Measurements from ENCODE around the gene FAM161B. TPM values are rescaled to one million over a fixed set of nuclear protein-coding genes. Genes with fewer than 3 reads are reported as not detected.

FAM161B gene
- total and polyA plus RNA-seq, 2 of the 13 experiments (the other 11 are each of a cell fraction or from before 2014, with no cell fraction given) = 1.6 to 2.0 TPM

DNA sequence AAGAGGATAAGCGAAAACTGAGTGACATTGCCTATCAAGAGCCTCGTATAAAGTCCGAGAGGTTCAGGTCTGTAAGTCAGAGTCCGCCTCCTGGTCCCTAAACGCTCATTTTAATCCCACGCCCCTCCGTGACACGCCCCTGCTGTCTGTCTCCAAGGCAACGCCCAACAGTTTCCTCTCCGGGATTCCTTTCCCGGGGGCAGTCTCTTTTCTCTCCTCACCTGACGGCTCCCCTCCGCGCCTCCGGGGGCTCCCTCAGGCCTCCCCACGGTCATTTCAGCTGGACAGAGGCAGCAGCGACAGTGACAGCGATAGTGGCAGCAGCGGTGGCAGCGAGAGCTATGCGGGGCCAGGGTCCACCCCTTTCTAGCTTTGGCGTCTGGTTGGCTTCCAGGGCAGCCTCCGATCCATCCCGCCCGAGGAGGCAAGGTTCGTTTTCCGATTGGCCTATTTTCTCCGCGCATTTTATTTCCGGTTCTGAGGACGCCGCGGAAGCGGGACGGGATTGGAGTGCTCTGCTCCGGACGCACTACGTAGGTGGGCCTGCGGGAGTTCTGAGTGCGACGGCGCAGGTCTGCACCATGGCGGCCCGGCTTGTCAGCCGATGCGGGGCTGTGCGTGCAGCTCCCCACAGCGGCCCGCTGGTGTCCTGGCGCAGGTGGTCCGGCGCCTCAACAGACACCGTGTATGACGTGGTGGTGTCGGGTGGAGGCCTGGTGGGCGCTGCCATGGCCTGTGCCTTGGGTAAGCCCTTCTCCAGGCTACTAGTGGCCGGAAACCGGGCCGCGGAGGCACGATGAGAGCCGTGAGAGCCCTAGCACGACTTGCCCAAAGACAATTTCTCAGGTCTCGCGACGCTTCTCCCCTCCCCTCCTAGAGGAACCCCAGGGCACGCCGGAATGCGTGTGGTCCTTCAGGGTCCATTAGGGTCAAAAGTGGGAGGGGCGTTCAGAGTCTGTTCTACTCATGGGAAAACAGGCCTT lies at the start of gene FAM161B, which contains the start of gene COQ6 (continued):
- TF ChIP-seq, protein P1, sequence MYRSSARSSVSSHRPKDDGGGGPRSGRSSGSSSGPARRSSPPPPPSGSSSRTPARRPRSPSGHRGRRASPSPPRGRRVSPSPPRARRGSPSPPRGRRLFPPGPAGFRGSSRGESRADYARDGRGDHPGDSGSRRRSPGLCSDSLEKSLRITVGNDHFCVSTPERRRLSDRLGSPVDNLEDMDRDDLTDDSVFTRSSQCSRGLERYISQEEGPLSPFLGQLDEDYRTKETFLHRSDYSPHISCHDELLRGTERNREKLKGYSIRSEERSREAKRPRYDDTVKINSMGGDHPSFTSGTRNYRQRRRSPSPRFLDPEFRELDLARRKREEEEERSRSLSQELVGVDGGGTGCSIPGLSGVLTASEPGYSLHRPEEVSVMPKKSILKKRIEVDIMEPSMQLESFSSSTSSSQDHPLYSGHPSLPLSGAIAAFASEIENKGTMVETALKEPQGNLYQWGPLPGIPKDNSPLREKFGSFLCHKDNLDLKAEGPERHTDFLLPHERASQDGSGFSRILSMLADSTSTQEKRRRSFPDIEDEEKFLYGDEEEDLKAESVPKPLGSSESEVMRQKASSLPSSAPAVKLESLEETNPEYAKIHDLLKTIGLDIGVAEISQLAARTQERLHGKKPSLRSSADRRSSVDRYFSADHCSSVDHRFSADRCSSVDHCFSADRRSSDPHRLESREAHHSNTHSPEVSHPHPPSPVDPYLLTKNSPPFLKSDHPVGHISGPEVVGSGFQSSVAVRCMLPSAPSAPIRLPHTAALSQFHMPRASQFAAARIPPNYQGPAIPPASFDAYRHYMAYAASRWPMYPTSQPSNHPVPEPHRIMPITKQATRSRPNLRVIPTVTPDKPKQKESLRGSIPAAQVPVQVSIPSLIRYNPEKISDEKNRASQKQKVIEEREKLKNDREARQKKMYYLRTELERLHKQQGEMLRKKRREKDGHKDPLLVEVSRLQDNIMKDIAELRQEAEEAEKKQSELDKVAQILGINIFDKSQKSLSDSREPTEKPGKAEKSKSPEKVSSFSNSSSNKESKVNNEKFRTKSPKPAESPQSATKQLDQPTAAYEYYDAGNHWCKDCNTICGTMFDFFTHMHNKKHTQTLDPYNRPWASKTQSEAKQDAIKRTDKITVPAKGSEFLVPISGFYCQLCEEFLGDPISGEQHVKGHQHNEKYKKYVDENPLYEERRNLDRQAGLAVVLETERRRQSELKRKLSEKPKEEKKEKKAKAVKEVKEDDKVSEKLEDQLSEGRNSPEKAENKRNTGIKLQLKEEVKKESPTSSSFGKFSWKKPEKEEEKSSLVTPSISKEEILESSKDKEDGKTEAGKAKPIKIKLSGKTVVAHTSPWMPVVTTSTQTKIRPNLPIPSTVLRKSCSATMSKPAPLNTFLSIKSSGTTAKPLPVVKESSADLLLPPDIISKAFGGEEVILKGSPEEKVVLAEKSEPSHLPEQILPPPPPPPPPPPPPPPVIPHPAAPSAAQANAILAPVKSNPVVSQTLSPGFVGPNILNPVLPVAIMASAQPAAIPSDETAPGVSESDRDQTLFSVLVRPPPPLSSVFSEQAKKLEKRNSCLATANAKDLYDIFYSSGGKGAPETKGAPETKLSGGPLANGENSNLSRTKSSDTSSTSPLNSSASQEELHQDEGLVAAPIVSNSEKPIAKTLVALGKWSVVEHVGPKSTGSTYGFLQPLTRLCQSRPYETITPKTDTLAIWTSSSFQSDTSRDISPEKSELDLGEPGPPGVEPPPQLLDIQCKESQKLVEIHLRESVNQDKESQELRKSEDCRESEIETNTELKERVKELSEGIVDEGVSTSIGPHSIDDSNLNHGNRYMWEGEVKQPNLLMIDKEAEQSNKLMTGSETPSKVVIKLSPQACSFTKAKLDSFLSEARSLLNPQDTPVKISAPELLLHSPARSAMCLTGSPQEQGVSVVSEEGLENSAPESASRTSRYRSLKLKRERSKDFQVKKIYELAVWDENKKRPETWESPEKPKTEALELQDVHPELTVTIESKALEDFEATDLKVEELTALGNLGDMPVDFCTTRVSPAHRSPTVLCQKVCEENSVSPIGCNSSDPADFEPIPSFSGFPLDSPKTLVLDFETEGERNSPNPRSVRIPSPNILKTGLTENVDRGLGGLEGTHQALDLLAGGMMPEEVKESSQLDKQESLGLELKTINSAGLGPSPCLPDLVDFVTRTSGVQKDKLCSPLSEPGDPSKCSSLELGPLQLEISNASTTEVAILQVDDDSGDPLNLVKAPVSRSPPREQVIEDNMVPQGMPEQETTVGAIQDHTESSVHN (CRISPR knock-in tag; IDR thresholded peaks at IDR 0.05) = no peak
- TF ChIP-seq HNRNPH1 (optimal IDR thresholded peaks at IDR 0.05; ENCODE audit: low read depth, low read length) (no peak), ZNF44 (CRISPR knock-in tag; IDR thresholded peaks at IDR 0.05) (0 out of 2 replicates have a peak, but pooled peaks have one; percentile 18), HMG20A (CRISPR knock-in tag; IDR thresholded peaks at IDR 0.05; ENCODE audit: borderline replicate concordance) (no peak; the same call in 1 of the 2 replicates), ZNF772 (CRISPR knock-in tag; IDR thresholded peaks at IDR 0.05) (peak; percentile 86; the same call in 1 of the 2 replicates), NCOA1 (CRISPR knock-in tag; IDR thresholded peaks at IDR 0.05) (peak; percentile 79; the same call in 1 of the 2 replicates), ZNF670 (CRISPR knock-in tag; IDR thresholded peaks at IDR 0.05; ENCODE audit: borderline replicate concordance) (peak; percentile 57; the same call in 1 of the 2 replicates), ZBTB7A (CRISPR knock-in tag; IDR thresholded peaks at IDR 0.05) (no peak; the same call in 1 of the 2 replicates), ARNT2 (CRISPR knock-in tag; IDR thresholded peaks at IDR 0.05; ENCODE audit: low read depth) (peak; percentile 85), MTA3 (CRISPR knock-in tag; IDR thresholded peaks at IDR 0.05) (no peak), SMYD3 (CRISPR knock-in tag; IDR thresholded peaks at IDR 0.05) (peak; percentile 79; the same call in 1 of the 2 replicates), ZNF382 (CRISPR knock-in tag; IDR thresholded peaks at IDR 0.05; ENCODE audit: borderline replicate concordance) (no peak), SMAD3 (CRISPR knock-in tag; IDR thresholded peaks at IDR 0.05) (peak; percentile 63; the same call in 1 of the 2 replicates), CCDC6 (CRISPR knock-in tag; IDR thresholded peaks at IDR 0.05) (no peak; the same call in 1 of the 2 replicates), ZNF75D (CRISPR knock-in tag; IDR thresholded peaks at IDR 0.05; ENCODE audit: borderline replicate concordance) (no peak)
- TF ChIP-seq, protein P2, sequence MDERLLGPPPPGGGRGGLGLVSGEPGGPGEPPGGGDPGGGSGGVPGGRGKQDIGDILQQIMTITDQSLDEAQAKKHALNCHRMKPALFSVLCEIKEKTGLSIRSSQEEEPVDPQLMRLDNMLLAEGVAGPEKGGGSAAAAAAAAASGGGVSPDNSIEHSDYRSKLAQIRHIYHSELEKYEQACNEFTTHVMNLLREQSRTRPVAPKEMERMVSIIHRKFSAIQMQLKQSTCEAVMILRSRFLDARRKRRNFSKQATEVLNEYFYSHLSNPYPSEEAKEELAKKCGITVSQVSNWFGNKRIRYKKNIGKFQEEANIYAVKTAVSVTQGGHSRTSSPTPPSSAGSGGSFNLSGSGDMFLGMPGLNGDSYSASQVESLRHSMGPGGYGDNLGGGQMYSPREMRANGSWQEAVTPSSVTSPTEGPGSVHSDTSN (CRISPR knock-in tag; IDR thresholded peaks at IDR 0.05) = no peak
- TF ChIP-seq, protein P3, sequence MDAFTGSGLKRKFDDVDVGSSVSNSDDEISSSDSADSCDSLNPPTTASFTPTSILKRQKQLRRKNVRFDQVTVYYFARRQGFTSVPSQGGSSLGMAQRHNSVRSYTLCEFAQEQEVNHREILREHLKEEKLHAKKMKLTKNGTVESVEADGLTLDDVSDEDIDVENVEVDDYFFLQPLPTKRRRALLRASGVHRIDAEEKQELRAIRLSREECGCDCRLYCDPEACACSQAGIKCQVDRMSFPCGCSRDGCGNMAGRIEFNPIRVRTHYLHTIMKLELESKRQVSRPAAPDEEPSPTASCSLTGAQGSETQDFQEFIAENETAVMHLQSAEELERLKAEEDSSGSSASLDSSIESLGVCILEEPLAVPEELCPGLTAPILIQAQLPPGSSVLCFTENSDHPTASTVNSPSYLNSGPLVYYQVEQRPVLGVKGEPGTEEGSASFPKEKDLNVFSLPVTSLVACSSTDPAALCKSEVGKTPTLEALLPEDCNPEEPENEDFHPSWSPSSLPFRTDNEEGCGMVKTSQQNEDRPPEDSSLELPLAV (CRISPR knock-in tag; conservative IDR thresholded peaks at IDR 0.05; ENCODE audit: low read depth) = no peak

All from HepG2 (cell line).